ENCODE data around the gene PIGQ. TPM values are rescaled to one million over a fixed set of nuclear protein-coding genes. Genes with fewer than 3 reads are reported as not detected.

The PIGQ gene
- total RNA-seq, 1 donor from 2014 or later, result 70.2 TPM

DNA sequence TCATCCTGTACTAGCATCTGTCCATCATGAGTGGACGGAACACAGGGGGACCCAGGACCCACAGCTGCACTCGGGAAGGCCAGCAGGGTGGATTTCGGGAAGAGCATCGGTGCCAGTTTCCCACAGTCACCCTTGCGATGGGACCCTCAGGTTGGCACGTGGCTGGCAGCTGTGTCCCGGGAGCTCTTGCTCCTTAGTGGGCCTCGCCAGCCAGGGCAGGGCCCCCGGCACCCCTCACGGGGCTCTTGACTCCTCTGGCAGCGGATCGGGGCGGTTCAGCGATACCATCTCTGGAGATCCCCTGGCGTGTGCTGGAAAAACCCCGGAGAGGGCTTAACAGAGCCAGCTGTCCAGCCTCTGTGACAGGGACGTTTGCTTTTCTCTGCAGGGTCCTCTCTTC lies 33.0 kb upstream of the PIGQ start:
- no peak overlapping the region for H3K27ac ChIP-seq
- DNase-seq (ENCODE audit: low spot score in 2 of 2), result no peak
- no peaks in the 10 kb centered on the region for H3K27me3 ChIP-seq
- H3K9me3 ChIP-seq, result no peaks in the 10 kb centered on the region
- no peak for TF ChIP-seq CTCF (IDR thresholded peaks at IDR 0.05)
- intact Hi-C loops (cut with DNase I), result no loop called here
- no peaks in the 10 kb centered on the region for H3K4me1 ChIP-seq
- peaks cover 0 to 28% of the 10 kb centered on the region in 2 donors for H3K36me3 ChIP-seq
- H3K4me3 ChIP-seq, result no peak overlapping the region

DNA sequence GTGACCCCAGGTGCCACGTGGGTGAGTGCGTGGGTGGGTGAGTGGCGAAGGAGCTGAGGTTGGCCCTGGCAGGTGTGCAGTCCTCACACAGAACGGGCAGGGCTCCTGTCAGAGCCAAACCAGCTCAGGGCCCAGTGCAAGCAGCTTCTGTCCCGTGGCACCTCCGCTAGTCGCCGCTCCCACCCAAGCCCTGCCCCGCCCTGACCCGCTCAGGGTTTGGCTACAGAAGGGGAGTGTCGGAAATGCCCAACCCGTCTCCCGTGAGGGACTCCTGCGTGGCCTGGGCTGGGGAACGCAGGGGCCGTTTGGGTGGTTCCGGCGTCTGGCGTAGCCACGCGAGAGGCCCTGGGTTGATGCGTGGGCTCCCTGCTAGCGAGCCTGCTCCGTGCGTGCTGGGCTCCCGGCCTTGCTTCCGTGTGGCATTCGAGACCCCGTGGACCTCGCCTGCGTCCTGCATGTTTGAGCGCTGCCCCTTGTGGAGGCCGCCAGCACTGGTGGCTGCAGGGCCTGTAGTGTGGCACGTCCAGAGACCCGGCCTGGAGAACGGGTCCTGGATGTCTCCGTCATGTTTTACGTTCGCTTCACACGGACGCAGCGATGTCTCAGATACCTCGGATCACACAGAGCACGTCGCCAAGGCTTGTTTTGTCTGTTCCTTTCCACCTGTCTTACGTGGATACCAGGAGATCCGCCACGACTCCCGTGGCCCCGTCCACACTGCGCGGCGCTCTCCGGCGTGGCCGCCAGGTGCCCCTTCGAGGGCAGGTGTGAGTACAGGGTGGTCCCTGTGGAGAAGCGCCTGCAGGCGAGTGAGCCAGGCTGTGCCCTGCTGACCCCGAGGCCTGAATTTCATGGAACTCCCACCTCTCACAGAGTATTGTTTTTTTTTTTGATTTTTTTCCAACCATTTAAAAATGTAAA lies 32.1 kb upstream of the PIGQ start:
- no peak for DNase-seq (ENCODE audit: low spot score in 2 of 2)
- intact Hi-C loops (cut with DNase I), result no loop called here

DNA sequence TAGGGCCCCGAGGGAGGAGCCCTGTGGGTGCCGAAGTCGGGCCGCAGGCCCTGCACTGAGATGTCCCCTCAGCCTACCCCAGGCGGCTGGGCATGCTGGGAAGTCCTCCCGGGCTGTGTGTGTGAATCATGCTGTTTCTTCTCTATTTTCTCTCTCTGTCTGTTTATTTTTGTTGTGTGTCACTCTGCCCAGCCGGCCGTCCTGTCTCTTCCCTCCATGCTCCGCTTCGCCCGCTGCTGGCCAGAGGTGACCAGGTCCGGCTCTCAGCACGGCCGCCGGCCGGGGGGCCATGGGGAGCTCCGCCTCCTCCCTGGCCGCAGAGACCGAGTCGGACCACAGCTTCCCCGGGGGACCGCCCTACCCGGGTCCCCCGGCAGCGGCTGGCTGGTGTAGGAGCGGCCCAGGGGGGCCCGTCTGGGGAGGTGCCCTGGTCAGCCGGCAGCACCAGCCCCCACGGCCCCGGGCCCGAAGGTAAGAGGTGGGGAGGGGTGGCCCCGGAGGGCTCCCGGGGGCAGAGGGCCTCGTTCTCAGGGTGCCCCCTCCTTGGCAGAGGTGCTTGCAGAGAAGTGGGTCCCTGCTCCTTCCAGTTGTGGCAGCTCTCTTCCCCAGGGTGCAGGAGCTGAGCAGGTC lies 29.8 kb upstream of the PIGQ start:
- no peak overlapping the region for H3K4me3 ChIP-seq
- intact Hi-C loops (cut with DNase I), result no loop called here

More for the DNA sequence above, 32.1 kb upstream of the PIGQ start:
- Histone ChIP-seq H3K4me3 (no peak overlapping the region), H3K27me3 (no peaks in the 10 kb centered on the region), H3K27ac (no peak overlapping the region), H3K9me3 (no peaks in the 10 kb centered on the region), H3K4me1 (no peaks in the 10 kb centered on the region), H3K36me3 (peaks cover 0 to 28% of the 10 kb centered on the region in 2 donors)
- no peak for TF ChIP-seq CTCF (IDR thresholded peaks at IDR 0.05)

GRCh38 chr16:540645-541340 lies 29.0 kb upstream of the PIGQ start:
- H3K9me3 ChIP-seq, result no peaks in the 10 kb centered on the region
- H3K36me3 ChIP-seq, result peaks cover 0 to 26% of the 10 kb centered on the region in 2 donors
- no peak for DNase-seq (ENCODE audit: low spot score in 2 of 2)
- H3K27ac ChIP-seq, result no peak overlapping the region
- no peak overlapping the region for H3K4me3 ChIP-seq
- intact Hi-C loops (cut with DNase I), result no loop called here
- no peaks in the 10 kb centered on the region for H3K27me3 ChIP-seq
- H3K4me1 ChIP-seq, result no peaks in the 10 kb centered on the region
- TF ChIP-seq CTCF (IDR thresholded peaks at IDR 0.05), result no peak

More for the DNA sequence above, 29.8 kb upstream of the PIGQ start:
- peaks cover 0 to 28% of the 10 kb centered on the region in 2 donors for H3K36me3 ChIP-seq
- H3K27me3 ChIP-seq, result no peaks in the 10 kb centered on the region
- no peak overlapping the region for H3K27ac ChIP-seq
- no peak for DNase-seq (ENCODE audit: low spot score in 2 of 2)
- H3K9me3 ChIP-seq, result no peaks in the 10 kb centered on the region
- no peaks in the 10 kb centered on the region for H3K4me1 ChIP-seq
- TF ChIP-seq CTCF (IDR thresholded peaks at IDR 0.05), result no peak

DNA sequence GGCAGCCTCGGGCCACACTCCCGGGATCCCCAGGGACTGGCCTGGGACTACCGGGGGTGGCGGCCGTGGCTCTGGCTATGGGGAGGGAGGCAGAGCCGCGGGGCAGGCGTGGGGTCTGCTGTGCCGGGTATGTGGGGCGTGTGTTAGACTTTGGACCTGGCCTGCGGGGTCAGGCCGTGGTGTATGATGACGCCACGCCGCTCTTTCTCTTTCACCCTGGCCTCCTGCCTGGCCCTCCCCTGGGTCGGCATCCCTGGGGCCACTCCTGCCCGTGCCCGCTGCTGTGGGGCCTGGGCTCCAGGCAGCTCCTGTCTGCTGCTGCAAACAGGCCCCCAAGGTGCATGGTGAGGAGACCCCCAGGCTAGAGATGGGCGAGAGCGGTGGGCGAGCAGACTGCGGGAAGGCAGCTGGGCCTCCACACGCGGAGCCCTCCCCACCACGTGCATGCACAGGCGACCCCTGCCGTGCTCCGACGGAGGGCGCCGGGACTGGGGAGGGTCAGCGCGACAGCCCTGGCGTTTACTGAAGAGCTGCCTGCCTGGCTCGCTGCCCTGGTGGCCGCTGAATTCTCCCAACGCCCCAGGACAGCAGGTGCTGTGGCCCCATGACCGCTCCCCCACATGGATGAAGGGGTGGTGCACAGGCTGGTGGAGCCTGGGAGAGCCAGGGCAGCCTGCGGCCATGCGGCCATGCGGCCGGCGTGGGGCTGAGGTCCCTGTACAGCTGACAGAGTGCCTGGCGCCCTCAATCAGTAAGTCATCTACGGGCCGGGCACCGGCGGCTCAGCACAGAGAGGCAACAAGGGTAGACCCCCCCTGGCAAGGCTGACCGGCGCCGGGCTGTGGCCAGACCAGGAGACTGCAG lies 26.2 kb upstream of the PIGQ start:
- DNase-seq (ENCODE audit: low spot score in 2 of 2), result no peak
- Histone ChIP-seq H3K27ac (no peak overlapping the region), H3K36me3 (peaks cover 10 to 28% of the 10 kb centered on the region in 2 donors), H3K4me1 (no peaks in the 10 kb centered on the region), H3K9me3 (no peaks in the 10 kb centered on the region), H3K27me3 (no peaks in the 10 kb centered on the region), H3K4me3 (no peak overlapping the region)
- no peak for TF ChIP-seq CTCF (IDR thresholded peaks at IDR 0.05)
- intact Hi-C loops (cut with DNase I), result no loop called here
